T-cell (primary cell): Measurements from ENCODE around the gene SPAG6. TPM values are rescaled to one million over a fixed set of nuclear protein-coding genes. Genes with fewer than 3 reads are reported as not detected.
A peak's percentile ranks its signal among the peaks of the same experiment; 100 is the strongest.

Source experiments
- ATAC-seq, 4 experiments: fragments of 200-7000 bp in 3 of 4; fragments of 150-1000 bp in 1 of 4; cut with Tn5 transposase; replicated peaks in 1 of 4; 1 replicate in 3 of 4; 2 replicates in 1 of 4; pipeline ENCODE4 v1.10.0; 2021; ENCODE audit warnings: moderate library complexity in 3 of 4, mild to moderate bottlenecking in 2 of 4, moderate number of reproducible peaks in 1 of 4
- CTCF ChIA-PET, 2 donors: fragments of 300-600 bp; sonication (Branson Sonifier 250); formaldehyde crosslinking; loops; one replicate each; lab custom pipeline; 2022; ENCODE audit warnings: antibody characterized with exemption in 2 of 2; lab: Charles Lee
- POLR2A ChIA-PET, 2 donors: fragments of 300-600 bp; sonication (Branson Sonifier 250); formaldehyde crosslinking; loops; one replicate each; lab custom pipeline; 2022; ENCODE audit warnings: antibody characterized with exemption in 2 of 2; lab: Charles Lee
- DNase-seq, 35 experiments: peaks; one replicate each; pipeline versions ENCODE4 v3.0.0 to v3.0.0-alpha.2; 2013 to 2023
- H3K27ac ChIP-seq: one replicate; pipeline ENCODE4 v1.5.1; 2013; ENCODE audit warnings: low read length
- H3K27me3 ChIP-seq, 2 experiments: replicated peaks in 1 of 2; 1 replicate in 1 of 2; 2 replicates in 1 of 2; pipeline versions ENCODE4 v1.6.1 to v1.7.0; 2013; ENCODE audit warnings: low read length in 1 of 2, mixed read lengths in 1 of 2; ENCODE audit not compliant: control insufficient read depth in 2 of 2, insufficient read depth in 2 of 2; ENCODE audit errors: extremely low read depth in 1 of 2
- H3K36me3 ChIP-seq, 2 donors: 1 replicate in 1 of 2; 2 replicates in 1 of 2; pipeline versions ENCODE4 v1.6.1 to v1.7.0; 2013; ENCODE audit warnings: low read length in 1 of 2; ENCODE audit not compliant: control insufficient read depth in 2 of 2, insufficient read depth in 1 of 2; ENCODE audit errors: extremely low read depth in 1 of 2
- H3K4me1 ChIP-seq, 2 experiments: 1 replicate in 1 of 2; 2 replicates in 1 of 2; pipeline versions ENCODE4 v1.6.1 to v1.7.0; 2013; ENCODE audit warnings: low read length in 2 of 2, mixed read lengths in 1 of 2; ENCODE audit not compliant: insufficient read depth in 2 of 2, control insufficient read depth in 1 of 2; ENCODE audit errors: extremely low read depth in 1 of 2
- H3K4me3 ChIP-seq, 2 donors: 1 replicate in 1 of 2; 2 replicates in 1 of 2; pipeline versions ENCODE4 v1.5.1 to v1.7.0; 2013; ENCODE audit warnings: mild to moderate bottlenecking in 2 of 2, low read length in 1 of 2, moderate library complexity in 1 of 2; ENCODE audit not compliant: control insufficient read depth in 1 of 2; ENCODE audit errors: extremely low read depth in 1 of 2
- H3K9me3 ChIP-seq: 2 replicates; pipeline ENCODE4 v1.7.0; 2013
- H3K27ac Mint-ChIP-seq, 2 donors: one replicate each; pipeline ENCODE4 v1.8.0; 2020 to 2021; ENCODE audit warnings: mild to moderate bottlenecking in 2 of 2, mixed read lengths in 2 of 2
- H3K27me3 Mint-ChIP-seq, 2 donors: one replicate each; pipeline ENCODE4 v1.8.0; 2021 to 2022; ENCODE audit warnings: mixed read lengths in 2 of 2
- H3K36me3 Mint-ChIP-seq: one replicate; pipeline ENCODE4 v1.8.0; 2021; ENCODE audit warnings: mixed read lengths
- H3K4me1 Mint-ChIP-seq, 3 donors: one replicate each; pipeline ENCODE4 v1.8.0; 2020 to 2022; ENCODE audit warnings: mixed read lengths in 3 of 3, mild to moderate bottlenecking in 1 of 3
- H3K4me3 Mint-ChIP-seq, 3 donors: one replicate each; pipeline ENCODE4 v1.8.0; 2020 to 2022; ENCODE audit warnings: mild to moderate bottlenecking in 3 of 3, mixed read lengths in 3 of 3, moderate library complexity in 3 of 3
- H3K9me3 Mint-ChIP-seq, 3 donors: one replicate each; pipeline ENCODE4 v1.8.0; 2020 to 2022; ENCODE audit warnings: mixed read lengths in 3 of 3
- WGBS: methylation state at CpG from one replicate; pipeline ENCODE4 v1.1.5; 2013; ENCODE audit warnings: missing lambda C conversion rate; ENCODE audit not compliant: insufficient coverage; 5-methylcytosine and 5-hydroxymethylcytosine counted together
- total RNA-seq, 35 experiments: library from RNA in 6 of 35; stranded (reverse) in 6 of 35; fragments of 120-200 nt in 1 of 35; gene quantifications; one replicate each; pipeline versions ENCODE4 v1.2.1 to v1.2.4 and lab custom pipeline; 2013 to 2026

The SPAG6 gene
- total RNA-seq, 5 donors from 2014 or later (not counting 1 experiment from before 2014, with no cell fraction given): 0.23 to 0.33 TPM; not detected in 3

DNA sequence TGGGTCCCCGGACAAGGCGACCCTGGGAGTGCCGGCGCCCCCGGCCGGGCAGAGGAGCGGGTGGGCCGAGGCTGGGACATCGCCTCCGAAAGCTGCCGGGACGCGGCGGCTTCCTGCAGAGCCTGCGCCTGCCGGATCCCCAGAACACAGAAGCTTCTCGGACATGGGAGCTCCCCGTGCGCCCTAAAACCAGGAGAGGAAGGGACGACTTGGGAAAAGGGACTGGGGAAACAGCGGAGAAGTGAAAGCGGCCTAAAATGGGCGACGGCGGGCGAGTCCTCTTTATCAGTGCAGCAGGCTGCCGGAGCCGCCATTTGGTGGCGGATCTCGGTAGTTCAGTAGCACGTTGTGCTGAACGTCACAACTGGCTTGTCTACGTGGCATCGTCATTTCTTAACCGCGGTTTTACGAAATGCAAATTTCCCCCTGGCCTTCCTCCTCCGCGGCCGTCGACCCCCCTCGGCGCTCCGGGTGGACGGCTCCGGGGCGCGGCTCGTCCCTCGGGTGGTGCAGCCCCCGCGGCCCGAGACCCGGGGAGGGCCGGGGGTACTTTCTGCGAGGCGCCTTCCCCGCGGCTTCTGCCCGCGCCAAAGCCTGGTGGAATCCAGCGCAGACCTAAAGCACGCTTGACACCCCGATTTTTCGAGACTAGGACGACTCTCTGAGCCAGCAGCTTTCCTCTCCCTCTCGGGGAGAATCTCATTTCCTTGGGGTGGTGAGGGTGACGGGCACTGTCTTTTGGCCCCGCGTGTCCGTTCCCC lies 9.9 kb upstream of the SPAG6 start:
- Mint-ChIP-seq H3K4me1 (peaks cover 26 to 44% (median 42%) of the 10 kb centered on the region in 3 donors), H3K27me3 (peaks cover 20 to 54% of the 10 kb centered on the region in 2 donors), H3K27ac (peak overlapping the region; percentile 81 to 86), H3K9me3 (peaks cover 0 to 4% (median 0%) of the 10 kb centered on the region in 3 donors), H3K4me3 (peak overlapping the region; percentile 74 to 83 (median 80)), H3K36me3 (no peaks in the 10 kb centered on the region)
- H3K9me3 ChIP-seq: no peaks in the 10 kb centered on the region
- peak overlapping the region; percentile 45 for H3K27ac ChIP-seq
- H3K36me3 ChIP-seq: no peaks in the 10 kb centered on the region
- ChIA-PET POLR2A (interaction anchor here in 1 of 2 donors (0.5 to 0.6 kb wide), 4 partner anchors 8 to 713 kb away, joined by 3 to 4 read pairs (median 4); no protein-coding TSS in a partner anchor), CTCF (interaction anchor here in 1 of 2 donors (0.8 kb wide), 1 partner anchor 10 kb away, joined by 3 read pairs; no protein-coding TSS in a partner anchor)
- 3% methylated on average over 66 of the region's 71 CpGs for WGBS
- H3K4me1 ChIP-seq: peaks cover 23 to 45% of the 10 kb centered on the region in 2 experiments
- H3K27me3 ChIP-seq: peaks cover 24 to 41% of the 10 kb centered on the region in 2 experiments
- H3K4me3 ChIP-seq: peak overlapping the region; percentile 61 to 68
- ATAC-seq (peak; percentile 75 to 84 (median 76)), DNase-seq (peak; percentile 44 to 90 (median 73))

DNA sequence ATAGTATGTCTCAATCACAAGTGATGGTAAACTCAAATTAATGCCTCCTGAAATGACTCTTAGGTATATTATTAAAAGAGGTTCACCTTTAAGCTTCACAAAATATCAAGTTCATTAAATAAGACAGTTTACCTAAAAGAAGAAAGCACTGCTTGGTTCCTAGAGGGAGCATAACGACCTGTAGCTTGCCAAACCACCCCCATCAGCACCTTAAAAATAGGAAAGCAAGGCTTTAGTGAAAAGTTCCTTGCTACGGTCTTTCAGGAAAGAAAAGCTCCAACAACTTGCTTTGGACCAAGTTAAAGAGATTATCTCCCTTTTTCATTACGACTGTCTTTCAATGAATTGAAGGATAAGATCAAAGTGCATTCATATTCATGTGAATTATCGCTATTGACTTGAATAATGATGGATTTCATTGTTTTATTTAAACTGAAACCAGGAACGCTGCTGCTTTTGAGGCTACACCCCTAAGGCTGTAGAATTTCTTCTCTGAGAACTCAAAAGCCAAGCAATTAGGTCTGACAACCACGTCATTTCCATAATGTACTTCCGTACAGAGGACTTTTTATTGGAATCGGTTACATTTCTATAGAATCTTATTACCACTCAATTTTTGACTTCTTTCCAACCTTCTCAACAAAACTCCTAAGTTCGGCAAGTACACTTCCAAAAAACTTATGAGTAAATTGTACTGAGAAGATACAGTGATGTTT lies 7.0 kb upstream of the SPAG6 start:
- Mint-ChIP-seq H3K4me1 (peaks cover 13 to 33% (median 30%) of the 10 kb centered on the region in 3 donors), H3K4me3 (no peak overlapping the region)
- no CpG with 5 or more reads among the region's 9 CpGs for WGBS

DNA sequence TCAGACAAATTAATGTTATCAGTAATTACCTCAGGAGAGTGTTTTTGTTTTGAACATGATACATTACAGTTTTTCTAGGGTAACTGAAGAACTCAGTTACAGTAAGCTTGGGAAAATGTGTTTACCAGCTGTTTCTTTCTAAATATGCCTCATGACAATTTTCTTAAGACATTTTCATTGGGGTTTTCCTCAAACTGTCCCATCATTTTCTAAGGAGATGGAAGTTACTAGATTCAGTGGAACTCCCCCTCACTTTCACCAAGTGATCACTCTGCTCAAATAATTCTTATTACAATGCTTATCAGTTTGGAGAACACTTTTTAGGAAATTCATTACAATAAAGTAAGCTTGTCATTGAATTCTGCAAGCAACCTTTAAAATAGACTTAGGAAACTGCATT lies 6.4 kb upstream of the SPAG6 start:
- peaks cover 18 to 47% of the 10 kb centered on the region in 2 experiments for H3K4me1 ChIP-seq
- H3K4me3 ChIP-seq: no peak overlapping the region
- Mint-ChIP-seq H3K36me3 (no peaks in the 10 kb centered on the region), H3K27ac (peak overlapping the region in 1 of 2 donors; percentile 70), H3K4me1 (peaks cover 8 to 27% (median 24%) of the 10 kb centered on the region in 3 donors), H3K4me3 (no peak overlapping the region), H3K27me3 (peaks cover 43 to 69% of the 10 kb centered on the region in 2 donors), H3K9me3 (no peaks in the 10 kb centered on the region)
- ChIA-PET CTCF (interaction anchor here in 1 of 2 donors (1.4 to 1.5 kb wide), 2 partner anchors 11 to 348 kb away, joined by 6 to 7 read pairs; no protein-coding TSS in a partner anchor), POLR2A (interaction anchor here (0.6 to 1.4 kb wide), 4 partner anchors 11 to 1138 kb away, joined by 3 to 5 read pairs (median 4); no protein-coding TSS in a partner anchor)
- H3K9me3 ChIP-seq: peaks cover 2% of the 10 kb centered on the region
- ATAC-seq (no peak), DNase-seq (no peak)
- H3K27me3 ChIP-seq: peaks cover 34 to 46% of the 10 kb centered on the region in 2 experiments
- H3K27ac ChIP-seq: no peak overlapping the region
- H3K36me3 ChIP-seq: no peaks in the 10 kb centered on the region

More for the DNA sequence above, 7.0 kb upstream of the SPAG6 start:
- ATAC-seq (no peak), DNase-seq (peak in 1 of 35 experiments; percentile 26)
- Histone ChIP-seq H3K36me3 (no peaks in the 10 kb centered on the region), H3K27ac (no peak overlapping the region), H3K4me3 (no peak overlapping the region), H3K4me1 (peaks cover 23 to 53% of the 10 kb centered on the region in 2 experiments), H3K27me3 (peaks cover 34 to 50% of the 10 kb centered on the region in 2 experiments), H3K9me3 (peaks cover 2% of the 10 kb centered on the region)
- peak overlapping the region in 1 of 2 donors; percentile 70 for H3K27ac Mint-ChIP-seq
- CTCF ChIA-PET: interaction anchor here in 1 of 2 donors (0.9 to 1.5 kb wide), 4 partner anchors 11 to 650 kb away, joined by 4 to 7 read pairs (median 5); no protein-coding TSS in a partner anchor
- POLR2A ChIA-PET: interaction anchor here (0.7 to 1.4 kb wide), 4 partner anchors 11 to 99 kb away, joined by 3 to 5 read pairs (median 3); no protein-coding TSS in a partner anchor
- peaks cover 38 to 70% of the 10 kb centered on the region in 2 donors for H3K27me3 Mint-ChIP-seq
- peaks cover 0 to 4% (median 0%) of the 10 kb centered on the region in 3 donors for H3K9me3 Mint-ChIP-seq
- H3K36me3 Mint-ChIP-seq: no peaks in the 10 kb centered on the region

DNA sequence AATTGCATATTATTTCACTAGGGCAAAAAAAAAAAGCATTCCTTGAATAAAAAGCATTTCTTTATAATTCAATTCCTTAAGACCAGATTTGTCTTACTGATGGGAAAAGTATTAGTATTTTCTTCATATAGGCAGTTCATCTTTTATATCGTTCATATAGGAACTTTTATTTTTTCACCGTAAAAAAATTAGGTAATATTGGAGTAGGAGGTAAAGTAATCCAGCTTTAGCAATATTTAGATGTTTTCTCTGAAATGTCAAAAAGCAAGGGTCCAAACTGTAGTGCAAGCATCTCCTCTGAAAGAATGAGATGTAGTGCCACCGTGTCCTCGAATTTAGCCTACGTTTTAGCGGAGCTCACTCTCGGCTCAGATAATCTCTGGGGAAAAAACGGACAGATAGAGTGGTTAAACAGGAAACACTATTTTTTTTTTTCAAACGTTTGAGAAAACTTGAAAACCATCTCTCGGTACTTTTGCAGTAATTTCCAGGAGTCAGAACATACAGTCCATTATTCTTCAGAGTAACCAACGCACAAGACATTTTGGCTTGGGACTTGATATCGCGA lies 5.5 kb upstream of the SPAG6 start:
- no peaks in the 10 kb centered on the region for H3K36me3 ChIP-seq
- Mint-ChIP-seq H3K27me3 (peaks cover 52 to 78% of the 10 kb centered on the region in 2 donors), H3K9me3 (peaks cover 0 to 2% (median 0%) of the 10 kb centered on the region in 3 donors), H3K36me3 (peaks cover 3% of the 10 kb centered on the region), H3K27ac (peak overlapping the region; percentile 70 to 71), H3K4me1 (peaks cover 7 to 31% (median 25%) of the 10 kb centered on the region in 3 donors), H3K4me3 (peak overlapping the region; percentile 75 to 84 (median 79))
- WGBS: under 1% methylated on average over 9 of the region's 13 CpGs
- ChIA-PET CTCF (interaction anchor here (0.5 to 1.8 kb wide), 10 partner anchors 8 to 1157 kb away, joined by 3 to 8 read pairs (median 3); partner anchors contain the start of genes COMMD3 (in 1 of the 2) and DNAJC1 (in 1 of the 2)), POLR2A (interaction anchor here (0.6 to 1.4 kb wide), 16 partner anchors 13 to 1137 kb away, joined by 3 to 9 read pairs (median 5); partner anchors contain the start of gene COMMD3 (in 1 of the 2))
- H3K4me3 ChIP-seq: peak overlapping the region; percentile 73 to 74
- ATAC-seq (no peak), DNase-seq (no peak)
- H3K27ac ChIP-seq: peak overlapping the region; percentile 67
- peaks cover 4% of the 10 kb centered on the region for H3K9me3 ChIP-seq
- H3K4me1 ChIP-seq: peaks cover 13 to 38% of the 10 kb centered on the region in 2 experiments
- H3K27me3 ChIP-seq: peaks cover 39% of the 10 kb centered on the region in 2 experiments

DNA sequence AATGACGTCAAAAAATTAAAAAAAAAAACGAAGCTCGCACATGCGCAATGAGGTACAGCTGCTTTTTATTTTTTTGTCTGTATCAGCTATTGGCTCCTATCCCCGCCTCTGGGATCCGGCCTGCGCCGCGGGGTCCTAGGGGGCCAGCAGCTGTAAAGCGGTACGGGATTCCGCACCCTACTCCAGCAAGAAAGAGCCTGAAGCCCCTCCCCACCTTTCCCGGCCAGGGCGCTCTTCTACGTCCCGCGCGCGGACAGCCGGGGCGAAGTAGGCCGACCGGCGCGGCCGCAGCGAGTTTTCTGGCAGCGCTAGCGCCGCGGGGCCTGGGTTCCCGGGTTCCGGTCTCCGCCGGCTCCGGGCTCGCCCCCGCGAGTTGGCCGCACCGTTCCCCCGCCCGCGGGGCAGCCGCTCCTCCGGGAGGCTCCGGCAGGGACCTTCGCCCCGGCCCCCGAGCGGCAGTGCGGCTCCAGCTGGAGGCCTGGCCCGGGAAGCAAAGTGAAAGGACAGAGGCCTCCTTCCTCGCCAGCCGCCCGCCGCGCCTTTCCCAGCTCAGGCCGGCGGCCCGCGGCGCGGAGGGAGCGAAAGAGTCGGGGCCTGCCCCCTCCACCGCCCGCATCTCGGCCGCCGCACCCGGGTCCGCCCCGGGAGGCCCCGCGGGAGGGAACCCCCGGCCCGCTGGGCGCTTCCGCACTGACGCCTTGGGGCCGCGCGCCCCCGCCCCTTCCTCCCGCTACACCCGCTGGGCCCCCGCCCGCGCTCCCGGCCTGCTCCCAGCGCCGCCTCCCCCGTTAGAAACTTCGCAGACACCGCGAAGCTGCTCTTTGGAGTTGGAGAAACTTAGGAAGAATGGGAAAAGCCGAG lies 4.7 kb upstream of the SPAG6 start:
- H3K4me1 Mint-ChIP-seq: peaks cover 7 to 29% (median 21%) of the 10 kb centered on the region in 3 donors
- H3K4me3 Mint-ChIP-seq: peak overlapping the region; percentile 75 to 84 (median 79)
- H3K4me1 ChIP-seq: peaks cover 11 to 38% of the 10 kb centered on the region in 2 experiments
- DNase-seq: peak in 24 of 35 experiments; percentile 11 to 86 (median 44)
- peaks cover 3% of the 10 kb centered on the region for H3K36me3 Mint-ChIP-seq
- ChIA-PET CTCF (interaction anchor here (0.5 to 1.8 kb wide), 10 partner anchors 9 to 1157 kb away, joined by 3 to 8 read pairs (median 3); partner anchors contain the start of genes COMMD3 (in 1 of the 2) and DNAJC1 (in 1 of the 2)), POLR2A (interaction anchor here in 1 of 2 donors (0.6 to 1.4 kb wide), 13 partner anchors 14 to 335 kb away, joined by 3 to 9 read pairs (median 5); partner anchors contain the start of gene COMMD3)
- peaks cover 4% of the 10 kb centered on the region for H3K9me3 ChIP-seq
- peaks cover 0 to 2% (median 0%) of the 10 kb centered on the region in 3 donors for H3K9me3 Mint-ChIP-seq
- H3K36me3 ChIP-seq: no peaks in the 10 kb centered on the region
- H3K27ac Mint-ChIP-seq: peak overlapping the region; percentile 70 to 71
- H3K27me3 Mint-ChIP-seq: peaks cover 54 to 79% of the 10 kb centered on the region in 2 donors
- peak; percentile 54 to 65 (median 60) for ATAC-seq
- H3K27ac ChIP-seq: peak overlapping the region; percentile 67
- under 1% methylated on average over 92 of the region's 98 CpGs for WGBS
- peak overlapping the region; percentile 73 to 74 for H3K4me3 ChIP-seq
- H3K27me3 ChIP-seq: peaks cover 39% of the 10 kb centered on the region in 2 experiments
